ENCODE data around the gene ADISSP.

ADISSP gene

DNA sequence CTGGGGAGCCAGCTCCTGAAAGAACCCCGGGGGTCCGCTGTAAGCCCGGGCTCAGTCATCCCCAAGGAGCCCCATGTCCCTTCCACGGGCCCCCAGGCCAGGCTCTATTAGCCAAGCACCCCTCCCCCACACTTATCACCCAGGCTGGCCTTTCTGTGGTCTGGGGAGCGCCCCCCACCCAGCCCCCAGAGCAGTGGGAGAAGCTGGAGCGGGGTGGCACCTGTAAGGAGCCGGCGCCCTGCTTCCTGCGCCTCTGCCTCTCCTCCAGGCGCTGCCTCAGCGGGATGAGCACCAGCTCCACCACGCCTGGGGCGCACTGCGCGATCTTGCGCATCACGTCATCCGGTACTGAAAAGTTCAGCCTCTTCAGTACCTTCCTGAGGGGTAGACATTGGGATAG, 11.4 kb upstream of the ADISSP start:
- no peak for DNase-seq

DNA sequence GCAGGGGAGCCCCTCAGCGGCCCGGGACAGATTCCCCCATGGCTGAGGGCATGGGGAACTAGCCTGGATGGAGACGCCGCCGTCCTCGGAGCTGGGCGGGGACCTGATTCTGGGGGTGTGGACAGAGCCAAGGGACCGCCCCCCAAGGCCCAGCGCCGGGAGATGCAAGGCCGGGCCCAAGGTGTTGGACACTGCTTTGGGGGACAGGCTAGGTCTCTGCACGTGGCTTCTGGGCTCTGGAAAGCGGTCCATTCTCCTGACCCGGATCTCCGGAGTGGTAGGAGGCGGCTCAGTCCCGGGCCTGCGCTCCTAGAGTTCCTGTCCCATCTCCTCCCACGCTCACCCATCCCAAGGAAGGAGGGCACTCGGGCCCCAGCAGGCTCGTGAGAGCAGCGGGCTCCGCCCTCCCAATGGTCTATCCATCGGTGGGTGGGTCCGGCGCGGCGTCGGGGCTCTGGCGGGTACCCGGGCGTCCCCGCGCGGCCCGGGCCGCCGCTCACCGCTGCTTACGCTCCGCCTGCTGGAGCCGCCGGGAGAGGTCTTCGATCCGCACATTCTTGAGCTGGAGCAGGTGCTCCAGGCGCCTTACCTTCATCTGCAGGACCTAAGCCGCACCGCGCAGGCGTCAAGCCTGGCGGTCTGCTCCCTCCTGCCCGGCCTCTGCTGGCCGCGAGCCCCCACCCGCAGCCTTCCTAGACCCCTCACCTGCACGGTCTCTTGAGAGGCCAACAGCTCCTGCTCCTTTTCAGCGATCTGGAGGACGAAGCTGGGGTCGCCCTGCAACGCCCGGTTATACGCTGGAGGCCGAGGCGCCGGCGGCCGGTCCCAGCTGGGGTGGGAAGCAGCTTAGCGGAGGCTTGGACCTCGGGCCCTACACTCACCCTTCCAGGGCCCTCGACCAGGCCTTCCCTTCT, 10.4 kb upstream of the ADISSP start:
- DNase-seq = peak; percentile 83

DNA sequence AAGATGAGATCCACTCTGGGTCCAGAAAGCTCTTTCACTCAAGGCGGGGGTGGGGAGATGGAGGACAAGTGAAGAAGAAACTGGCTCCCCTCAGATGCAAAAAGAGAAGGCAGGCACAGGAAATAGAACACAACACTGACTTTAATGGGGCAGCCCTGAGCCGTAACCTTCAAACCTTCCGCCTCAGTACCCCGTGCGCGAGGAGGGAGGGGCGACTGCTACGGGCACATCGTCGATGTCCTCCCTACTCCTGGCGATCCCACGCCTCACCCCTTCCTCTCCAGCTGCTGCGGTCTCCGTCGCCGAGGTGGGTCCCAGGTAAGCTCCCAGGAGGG, 9.8 kb upstream of the ADISSP start:
- no peak for DNase-seq

DNA sequence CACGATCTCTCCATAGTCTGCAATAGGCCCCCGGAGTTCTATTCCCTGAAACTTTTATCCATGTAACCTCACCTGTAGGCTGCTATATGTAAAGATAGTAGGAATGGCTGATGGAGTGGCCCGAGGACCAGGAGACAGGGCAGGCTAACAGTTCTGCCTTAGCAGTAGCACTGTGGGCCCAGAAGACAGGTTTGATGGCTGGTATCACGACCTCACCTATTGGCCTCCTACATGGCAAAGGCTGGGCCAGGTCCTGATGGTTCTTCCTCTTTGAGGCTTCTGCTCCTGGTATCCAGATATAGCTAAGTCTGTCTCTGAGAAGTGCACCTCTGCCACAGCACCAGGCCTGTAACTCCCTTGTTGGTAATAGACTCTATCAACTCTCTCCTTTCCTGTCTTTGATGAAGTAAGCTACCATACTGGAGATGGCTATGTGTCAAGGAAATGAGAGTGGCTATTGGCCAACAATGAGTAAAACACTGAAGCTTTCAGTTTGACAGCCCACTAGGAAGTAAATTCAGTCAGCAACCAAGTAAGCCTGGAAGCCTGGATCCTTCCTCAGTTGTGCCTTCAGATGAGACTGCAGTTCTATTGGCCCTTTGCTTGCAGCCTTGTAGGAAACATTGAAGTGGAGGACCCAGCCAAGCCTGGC, 8.0 kb upstream of the ADISSP start:
- no peak for DNase-seq

DNA sequence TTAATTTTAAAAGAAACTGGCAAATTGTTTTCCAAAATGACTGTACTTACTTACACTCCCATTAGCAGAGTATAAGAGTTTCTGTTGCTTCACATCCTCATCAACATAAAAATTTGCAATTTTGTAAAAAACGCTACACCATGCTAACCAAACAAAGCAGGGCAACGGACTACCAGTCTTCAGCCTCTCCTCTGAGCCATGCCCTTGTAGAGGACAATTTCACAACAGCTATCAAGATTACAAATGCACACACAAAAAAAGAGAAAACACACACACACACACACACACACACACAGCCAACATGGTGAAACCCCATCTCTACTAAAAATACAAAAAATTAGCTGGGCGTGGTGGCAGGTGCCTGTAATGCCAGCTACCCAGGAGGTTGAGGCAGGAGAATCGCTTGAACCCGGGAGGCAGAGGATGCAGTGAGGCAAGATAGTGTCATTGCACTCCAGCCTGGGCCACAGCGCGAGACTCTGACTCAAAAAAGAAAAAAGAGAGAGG, 4.1 kb upstream of the ADISSP start:
- no peak for DNase-seq

DNA sequence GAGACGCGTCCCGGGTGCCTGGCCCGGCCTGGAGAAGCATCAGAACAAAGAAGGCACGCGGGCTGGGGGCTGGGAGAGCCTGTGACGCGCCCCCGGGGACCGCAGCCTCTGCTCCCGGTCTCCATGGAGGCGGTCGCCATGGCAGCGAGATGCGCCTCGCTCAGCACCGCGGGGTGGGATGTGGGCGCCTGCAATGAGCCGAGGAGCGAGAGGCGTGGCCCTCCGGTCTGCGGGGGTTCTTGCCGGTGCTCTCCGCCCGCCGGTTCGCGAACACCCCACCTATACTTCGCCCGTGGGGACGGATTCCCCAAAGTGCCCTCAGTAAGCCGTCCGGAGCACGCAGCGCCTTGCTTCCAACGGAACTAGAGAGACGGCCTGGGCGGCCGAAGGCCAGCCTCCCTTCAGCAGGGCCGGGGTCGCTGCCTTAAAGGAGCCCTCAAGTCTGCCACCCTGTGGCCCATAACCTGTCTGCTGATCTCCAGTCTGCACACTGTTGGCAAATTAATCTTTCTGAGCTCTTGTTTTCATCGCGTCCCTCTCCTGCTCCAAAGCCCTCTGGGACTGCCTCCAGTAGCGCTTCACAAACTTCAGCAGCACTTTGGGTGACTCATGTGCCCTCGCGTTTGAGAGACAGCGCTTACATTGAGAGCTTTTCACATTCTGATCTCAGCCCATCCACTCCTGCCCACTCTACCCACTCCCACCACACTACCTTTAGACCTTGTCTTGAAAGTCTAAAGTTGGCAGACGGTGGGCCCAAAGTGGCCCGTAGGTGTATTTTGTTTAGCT, 983 bp upstream of the ADISSP start:
- peak; percentile 89 for DNase-seq

DNA sequence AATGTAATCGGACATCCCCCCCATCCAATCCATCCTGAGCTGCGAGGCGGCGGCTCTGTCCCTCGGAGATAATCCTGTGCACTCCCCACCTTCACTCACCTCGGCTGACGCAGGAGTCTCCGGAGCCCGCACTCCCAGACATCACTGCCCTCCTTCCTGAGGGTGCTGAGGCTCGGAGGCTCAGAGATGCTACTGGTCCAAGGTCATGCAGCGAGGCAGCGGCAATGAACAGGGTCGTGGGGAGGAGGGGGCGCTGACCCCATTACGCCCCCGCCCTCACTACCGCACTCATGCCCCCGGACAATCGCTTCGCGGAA, 485 bp downstream of the ADISSP start:
- no peak for DNase-seq

DNA sequence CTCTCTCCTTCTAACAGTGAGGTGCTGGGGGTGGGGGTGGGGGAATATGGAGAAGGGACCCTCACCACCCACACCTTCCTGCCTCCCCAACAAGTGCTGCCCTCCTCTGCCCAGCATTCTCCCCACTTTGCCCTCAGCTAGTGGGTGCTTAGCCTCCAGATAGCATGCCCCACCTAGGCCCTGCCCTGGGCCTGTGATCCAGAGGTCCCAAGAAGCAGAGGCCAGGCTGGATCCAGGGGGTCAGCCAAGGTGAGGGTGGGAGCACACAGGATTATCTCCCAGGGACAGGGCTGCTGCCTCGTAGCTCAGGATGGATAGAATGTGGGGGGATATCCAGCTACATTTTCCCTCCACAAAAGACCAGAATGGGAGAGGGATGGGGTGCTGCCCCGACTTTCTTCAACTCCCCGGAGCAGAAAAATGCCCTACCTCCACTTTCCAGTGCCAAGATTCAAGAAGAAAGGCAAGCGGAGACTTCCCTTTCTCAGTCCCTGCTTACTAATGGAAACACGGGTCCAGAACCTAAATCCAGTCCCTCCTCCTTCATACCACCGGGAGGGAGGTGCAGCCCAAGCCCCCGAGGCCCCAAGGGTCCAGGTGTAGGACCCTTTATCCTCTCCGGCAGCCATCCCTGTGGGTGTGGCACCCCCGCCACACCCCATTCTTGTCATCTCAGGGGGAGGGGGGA, 987 bp downstream of the ADISSP start:
- no peak for DNase-seq

DNA sequence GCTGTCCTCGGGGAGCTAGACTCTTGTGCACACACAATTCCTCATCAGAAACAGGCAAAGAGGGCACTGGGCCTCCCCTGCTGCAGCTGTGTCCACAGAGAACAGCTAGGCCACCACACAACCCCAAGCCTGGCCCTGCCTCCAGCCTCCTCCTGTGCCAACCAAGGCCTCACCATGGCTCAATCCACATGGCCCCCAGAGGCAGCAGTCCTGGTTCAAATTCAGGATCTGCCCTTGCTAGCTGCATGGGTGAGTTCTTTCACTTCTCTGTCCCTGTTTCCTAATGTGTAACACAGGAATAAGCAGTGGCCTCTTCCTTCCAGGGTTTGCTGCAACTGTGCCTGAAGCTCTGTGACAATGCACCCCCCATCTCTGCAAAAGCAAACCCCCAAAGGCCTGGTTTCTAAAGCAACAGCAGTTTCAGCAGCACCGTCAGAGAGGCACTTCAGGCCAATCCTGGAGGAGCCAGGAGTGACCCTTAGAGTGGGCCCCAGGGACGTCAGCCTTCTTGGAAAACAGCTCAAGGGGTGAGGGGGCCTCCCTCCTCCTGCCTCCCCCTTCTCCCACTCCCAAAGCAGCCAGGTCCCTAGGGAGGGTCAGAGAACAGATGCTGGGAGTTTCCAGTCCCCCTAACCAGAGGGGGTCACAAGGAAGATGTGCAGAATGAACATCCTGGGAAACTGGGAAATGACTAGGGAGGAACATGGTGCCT, 2.2 kb downstream of the ADISSP start:
- DNase-seq = no peak

DNA sequence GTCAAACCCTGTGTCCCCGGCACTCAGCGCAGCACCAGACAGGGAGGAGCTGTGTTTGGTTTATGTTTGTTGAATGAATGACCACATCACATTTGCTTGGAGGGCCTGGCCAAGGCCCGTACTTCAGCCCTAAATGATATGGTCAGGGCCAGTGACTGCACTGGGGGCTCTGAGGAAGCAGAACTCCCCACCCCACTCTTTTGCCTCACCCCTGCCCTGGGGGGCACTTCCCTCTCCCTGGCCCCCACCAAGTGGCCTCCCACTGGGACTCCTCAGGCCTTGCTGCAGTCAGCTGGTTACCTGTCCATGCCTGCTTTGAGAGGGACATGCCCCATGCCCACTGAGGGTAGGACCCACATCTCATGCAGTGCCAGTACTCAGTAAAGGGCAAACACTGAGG, 2.9 kb downstream of the ADISSP start:
- no peak for DNase-seq

DNA sequence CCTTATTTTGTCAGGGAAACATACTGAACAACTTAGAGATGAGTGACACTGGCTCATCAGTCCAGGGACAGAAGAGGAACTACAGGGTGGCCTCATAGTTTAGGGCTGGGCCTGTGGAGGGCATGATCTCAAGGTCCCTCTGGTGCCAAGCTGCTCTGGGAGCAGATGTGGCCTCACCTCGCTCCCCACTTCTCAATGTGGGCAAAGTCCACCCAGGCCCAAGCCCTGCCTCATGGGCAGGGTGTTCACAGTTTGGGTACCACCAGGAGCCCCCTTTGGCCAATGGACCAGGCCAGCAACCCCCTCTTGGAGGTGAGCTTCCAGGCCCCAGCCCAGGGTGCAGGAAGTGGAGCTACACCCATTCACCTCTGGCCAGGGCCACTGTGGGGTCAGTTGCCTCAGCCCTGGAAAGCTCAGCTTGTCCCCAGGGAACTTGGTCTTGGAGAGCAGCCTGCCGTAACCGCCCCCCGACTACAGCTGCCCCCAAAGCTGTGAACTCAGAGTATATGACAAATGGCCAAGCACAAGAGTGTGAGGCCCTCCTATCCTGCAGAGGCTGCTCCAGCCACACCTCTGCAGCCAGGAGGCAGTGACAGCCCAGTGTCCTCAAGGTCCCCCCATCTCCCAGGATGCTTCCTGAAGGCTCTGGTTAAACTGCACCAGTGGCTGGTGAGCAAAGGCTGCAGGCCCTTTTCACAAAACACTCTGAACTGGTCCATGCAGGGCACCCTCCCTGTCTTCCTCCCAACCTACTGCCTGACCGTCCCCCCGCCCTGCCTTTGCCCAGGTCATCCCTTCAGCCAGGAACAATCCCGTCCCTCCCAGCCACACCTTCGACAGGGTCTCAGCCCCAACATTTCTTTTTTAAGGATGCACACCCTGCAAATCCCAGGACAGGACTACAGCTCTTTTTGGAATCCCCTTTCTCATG, 3.6 kb downstream of the ADISSP start:
- no peak for DNase-seq

DNA sequence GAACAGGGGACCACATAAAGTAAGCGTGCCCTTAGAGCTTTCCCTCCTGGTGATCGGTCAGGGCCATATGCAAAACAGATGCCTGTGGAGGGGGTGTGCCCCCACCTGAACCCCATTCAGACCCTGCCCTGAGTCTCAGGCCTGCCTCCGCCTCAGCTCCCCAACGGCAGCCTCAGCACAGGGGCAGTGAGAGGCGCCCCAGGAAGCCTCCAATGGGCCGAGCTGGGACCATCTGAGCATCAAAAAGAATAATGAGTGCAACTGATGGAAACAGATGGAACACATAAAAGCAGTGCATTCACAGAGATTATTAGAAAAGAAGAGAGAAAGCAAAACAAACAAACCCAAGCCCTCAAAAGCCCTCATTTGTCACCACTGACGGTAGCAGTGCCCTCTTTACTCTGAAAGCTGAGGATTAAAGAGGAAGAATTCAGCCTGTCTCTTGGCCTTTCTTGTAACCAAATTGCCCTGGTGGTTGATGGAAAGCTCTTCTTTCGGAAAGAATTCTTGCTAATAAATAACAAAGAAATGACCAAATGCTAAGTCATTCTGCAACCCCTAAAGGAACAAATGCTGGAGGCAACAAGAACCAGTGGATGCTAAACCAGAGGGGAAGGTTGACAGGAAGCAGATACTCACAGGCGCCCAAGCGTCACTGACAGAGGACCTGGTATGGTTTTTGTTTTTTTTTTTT, 6.8 kb downstream of the ADISSP start:
- DNase-seq = no peak

DNA sequence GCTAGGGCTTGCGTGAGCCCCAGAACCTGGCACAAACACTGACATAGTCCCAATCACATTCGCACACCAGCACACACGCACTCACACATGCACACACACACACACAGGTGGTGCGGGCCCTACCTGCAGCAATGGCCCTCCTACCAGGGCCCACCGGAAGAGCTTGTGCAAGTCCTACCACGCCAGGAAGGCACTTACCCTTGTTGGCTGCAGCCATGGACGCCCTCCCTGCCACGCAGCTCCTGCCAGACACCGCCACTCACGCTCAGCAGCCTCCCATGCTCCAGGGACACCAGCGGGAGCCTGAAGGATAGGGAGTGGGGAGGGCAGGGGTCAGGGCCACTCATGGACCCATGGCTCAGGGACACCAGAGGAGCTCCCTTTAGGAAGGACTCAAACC, 7.7 kb downstream of the ADISSP start:
- DNase-seq = no peak

DNA sequence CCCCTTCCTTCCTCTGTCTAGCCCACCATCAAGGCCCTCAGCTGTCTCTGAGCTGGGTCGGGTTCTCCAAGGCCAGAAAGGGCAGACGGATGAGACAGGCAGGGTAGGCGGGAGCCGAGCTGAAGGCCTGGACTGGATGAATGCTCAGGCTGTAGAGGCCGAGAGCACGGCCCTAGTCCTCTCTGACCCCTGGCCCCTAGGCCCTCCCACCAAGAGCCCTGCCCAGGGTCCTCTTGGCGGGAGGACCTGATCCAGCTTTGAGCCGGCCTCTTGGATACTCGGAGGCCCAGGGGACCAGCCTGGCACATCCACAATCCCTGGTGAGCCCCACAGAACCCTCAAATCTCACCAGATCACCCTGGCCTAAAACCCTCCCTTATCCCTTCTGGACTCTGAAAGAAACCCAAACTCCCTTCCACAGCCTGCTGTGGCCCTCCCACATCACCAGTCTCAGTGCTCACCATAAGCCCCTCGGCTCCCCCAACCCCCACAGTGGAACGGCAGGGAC, 8.2 kb downstream of the ADISSP start:
- no peak for DNase-seq

DNA sequence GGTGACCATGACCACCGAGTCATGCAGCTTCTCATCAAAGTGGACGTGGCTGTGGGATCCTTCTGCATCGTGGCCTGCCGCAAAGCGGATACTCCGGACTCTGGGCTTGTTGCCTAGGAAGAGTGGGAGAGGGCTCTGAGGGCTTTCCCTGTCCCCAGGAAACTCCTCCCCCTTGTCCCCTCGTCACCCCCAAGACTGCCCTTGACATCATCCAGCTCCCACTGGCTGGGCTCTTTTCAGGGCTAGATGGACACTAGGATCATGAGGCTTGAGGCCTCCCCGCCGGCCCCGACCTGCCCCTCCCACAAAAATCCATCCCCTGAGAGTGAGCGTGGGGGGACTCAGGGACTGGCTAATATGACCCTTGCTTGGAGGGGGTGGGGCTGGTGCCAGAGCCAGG, 9.0 kb downstream of the ADISSP start:
- no peak for DNase-seq

DNA sequence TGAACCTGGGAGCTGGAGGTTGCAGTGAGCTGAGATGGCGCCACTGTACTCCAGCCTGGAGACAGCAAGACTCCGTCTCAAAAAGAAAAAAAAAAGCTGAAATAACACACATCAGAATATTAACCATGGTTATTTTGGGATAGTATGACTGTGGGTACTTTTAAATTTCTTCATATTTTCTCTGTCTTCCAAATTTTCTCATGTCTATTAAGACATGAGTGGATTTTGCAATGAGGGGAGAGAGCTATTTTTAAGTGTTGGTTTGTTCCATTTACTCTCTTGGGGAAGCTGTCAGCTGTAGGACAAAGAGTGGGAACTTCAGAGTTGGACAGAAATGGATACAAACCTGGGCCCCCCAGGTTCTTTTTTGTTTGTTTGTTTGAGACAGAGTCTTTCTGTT, 10.3 kb downstream of the ADISSP start:
- no peak for DNase-seq

DNA sequence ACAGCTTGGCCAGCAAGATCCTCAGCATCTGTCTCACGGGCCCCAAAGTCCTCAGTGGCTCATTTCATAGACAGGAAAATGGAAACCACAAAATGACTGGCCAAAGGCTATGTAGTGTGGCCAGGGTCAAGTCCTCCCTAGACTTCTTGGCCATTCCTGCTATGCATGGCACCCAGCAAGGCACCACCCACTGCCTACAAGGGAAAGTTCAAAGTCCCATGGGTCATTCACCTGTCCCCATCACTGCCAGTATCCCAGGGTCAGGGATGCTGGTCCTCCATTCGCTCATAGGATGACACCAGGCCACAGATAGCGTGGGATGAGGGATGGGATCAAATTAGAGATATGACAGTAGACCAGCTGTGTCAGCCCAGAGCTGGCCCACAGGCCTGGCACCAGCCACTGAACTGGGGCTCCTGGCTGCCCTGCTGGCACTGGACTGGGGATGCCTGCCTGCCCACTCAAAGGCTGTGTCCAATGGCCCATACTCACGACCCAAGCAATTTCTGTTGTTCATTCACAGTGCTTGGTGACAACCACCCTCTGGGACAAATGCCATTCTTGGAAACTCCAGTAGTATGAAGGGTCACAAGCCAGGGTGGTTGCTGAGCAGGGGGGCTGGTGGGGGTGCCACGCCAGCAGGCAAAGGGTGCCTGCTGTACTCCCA, 11.6 kb downstream of the ADISSP start:
- no peak for DNase-seq

DNA sequence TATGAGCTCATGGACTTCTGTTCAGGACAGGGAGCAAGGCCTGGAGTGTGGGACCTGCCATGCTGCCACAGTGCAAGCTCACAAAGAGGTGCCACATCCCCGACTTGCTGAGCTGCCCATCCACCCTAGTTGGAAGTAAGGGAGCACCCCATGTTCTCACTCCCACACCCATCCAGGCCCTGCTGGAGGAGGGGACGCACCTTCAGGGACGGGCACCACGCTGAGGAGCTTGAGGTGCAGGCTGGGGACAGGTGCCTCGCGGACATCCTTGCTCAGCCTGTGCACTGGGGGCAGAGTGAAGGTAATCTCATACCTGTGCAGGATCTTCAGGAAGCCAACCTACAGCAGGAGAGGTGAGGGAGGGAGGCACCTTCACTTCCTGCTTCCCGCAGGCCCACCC, 12.3 kb downstream of the ADISSP start:
- DNase-seq = no peak

DNA sequence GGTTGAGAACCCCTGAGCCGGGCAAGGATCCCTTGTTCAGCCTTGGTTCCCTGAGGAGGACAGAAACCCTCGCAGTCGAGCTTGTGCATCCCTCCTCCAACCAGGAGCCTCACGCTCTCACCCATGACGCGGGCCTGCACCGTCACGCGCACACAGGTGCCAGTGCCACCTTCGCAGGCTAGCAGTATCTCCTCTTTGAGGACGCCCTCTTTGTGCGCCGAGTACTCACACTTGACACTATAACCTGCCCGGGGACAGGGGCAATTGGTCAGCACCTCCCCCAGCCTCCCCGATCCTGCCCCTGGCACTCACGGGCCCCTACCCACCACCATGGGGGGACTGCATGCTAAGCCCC, 13.3 kb downstream of the ADISSP start:
- DNase-seq = no peak

Data from activated CD8-positive, alpha-beta memory T cell treated with anti-CD3 and anti-CD28 coated beads, Interleukin-2, amount 50 U/mL, for 48 hours (primary cell).